ENCODE results near the gene ADAMTSL2.

DNA sequence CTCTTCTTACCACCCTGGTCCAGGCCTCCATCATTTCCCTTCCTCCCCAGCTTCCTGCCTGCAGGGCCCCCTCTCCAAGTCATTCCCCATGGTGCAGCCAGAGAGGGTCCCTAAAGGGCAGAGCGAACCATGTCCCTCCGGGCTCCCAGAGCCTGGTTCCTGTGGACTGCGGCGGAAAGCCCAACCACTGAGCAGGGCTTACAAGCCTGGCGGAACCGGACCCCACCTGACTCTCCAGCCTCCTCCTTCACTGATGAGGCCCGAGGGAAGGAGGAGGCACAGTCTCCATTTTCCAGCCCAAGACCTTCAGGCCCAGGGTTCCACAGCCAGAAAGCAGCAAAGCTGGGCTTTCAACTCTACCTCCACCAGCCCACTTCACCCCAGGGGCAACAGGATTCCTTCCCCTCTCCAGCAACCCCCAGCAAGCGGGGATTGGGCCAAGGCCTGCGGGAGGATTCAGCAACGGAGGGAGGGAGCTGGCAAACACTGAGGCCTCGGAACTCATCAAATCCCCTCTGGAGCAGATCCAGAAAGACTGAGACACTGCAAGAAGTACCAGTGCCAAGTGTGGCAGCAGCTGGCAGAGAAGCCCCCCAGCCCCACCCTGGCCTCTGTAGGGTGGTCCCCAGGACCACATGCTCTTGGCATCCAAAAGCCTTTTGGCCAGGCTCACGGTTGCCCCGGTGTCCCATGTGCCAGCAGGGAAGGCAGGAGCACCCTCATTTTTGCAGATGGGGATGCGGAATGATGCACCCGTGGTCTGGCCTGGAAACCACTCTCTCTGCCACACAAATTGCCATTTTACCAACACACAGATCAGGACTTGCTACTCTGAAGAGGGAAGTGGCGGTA lies 71.6 kb downstream of the ADAMTSL2 start:
- TF ChIP-seq TAF1 (IDR thresholded peaks at IDR 0.05; ENCODE audit: low read depth, low read length), result no peak
- no peak for TF ChIP-seq POLR2A (IDR thresholded peaks at IDR 0.05; ENCODE audit: low read depth, low read length)
- no peak for TF ChIP-seq POLR2AphosphoS5 (IDR thresholded peaks at IDR 0.05; ENCODE audit: low read depth, low read length)
